PC-9 (cell line): ENCODE data around the gene GRIK3.

Source experiments
- CTCF ChIP-seq: fragments of 200-600 bp; sonication (generic); conservative IDR thresholded peaks from 2 replicates; pipeline ENCODE4 v1.6.1; 2017; ENCODE audit warnings: mixed run types, antibody characterized with exemption, mild to moderate bottlenecking, moderate library complexity
- EZH2 ChIP-seq: fragments of 200-600 bp; sonication (generic); IDR thresholded peaks from 2 replicates; pipeline ENCODE4 v1.8.0; 2017; ENCODE audit warnings: antibody characterized with exemption, low read depth

GRCh38 chr1:36872858-36873257, 161.5 kb downstream of the GRIK3 start:
- no peak for TF ChIP-seq CTCF
- no peak for TF ChIP-seq EZH2
